Astrocyte (in vitro differentiated cells and primary cell): ENCODE data around the gene PCDHGC4. TPM values are rescaled to one million over a fixed set of nuclear protein-coding genes. Genes with fewer than 3 reads are reported as not detected.

Source experiments
- DNase-seq: peaks from one replicate; pipeline ENCODE4 v3.0.0-alpha.2; 2010; ENCODE audit warnings: low read depth
- FAIRE-seq: peaks from 2 replicates; lab custom pipeline; 2011; peaks lifted over from hg19 to GRCh38; lab: Jason Lieb, UNC
- H2AFZ ChIP-seq: 2 replicates; pipeline ENCODE4 v1.6.0; 2012; ENCODE audit warnings: low read depth, low read length, inconsistent platforms
- H3K27ac ChIP-seq: 2 replicates; pipeline ENCODE4 v1.5.1; 2011; ENCODE audit warnings: low read depth, low read length, inconsistent platforms
- H3K27me3 ChIP-seq: 2 replicates; pipeline ENCODE4 v1.6.0; 2011; ENCODE audit warnings: low read length, inconsistent platforms; ENCODE audit not compliant: insufficient read depth
- H3K36me3 ChIP-seq: 2 replicates; pipeline ENCODE4 v1.5.1; 2011; ENCODE audit warnings: low read length, inconsistent platforms; ENCODE audit not compliant: insufficient read depth
- H3K4me1 ChIP-seq: 2 replicates; pipeline ENCODE4 v1.5.1; 2011; ENCODE audit warnings: low read length, inconsistent platforms; ENCODE audit not compliant: insufficient read depth
- H3K4me2 ChIP-seq: 2 replicates; pipeline ENCODE4 v1.6.0; 2012; ENCODE audit warnings: low read length, inconsistent platforms
- H3K4me3 ChIP-seq: 2 replicates; pipeline ENCODE4 v1.5.1; 2011; ENCODE audit warnings: low read depth, mild to moderate bottlenecking, low read length, inconsistent platforms; ENCODE audit not compliant: insufficient read depth
- H3K79me2 ChIP-seq: 2 replicates; pipeline ENCODE4 v1.6.0; 2012; ENCODE audit warnings: mild to moderate bottlenecking, low read length, inconsistent platforms; ENCODE audit not compliant: insufficient read depth
- H3K9ac ChIP-seq: 2 replicates; pipeline ENCODE4 v1.6.0; 2012; ENCODE audit warnings: mild to moderate bottlenecking, low read length, inconsistent platforms
- H3K9me3 ChIP-seq: 2 replicates; pipeline ENCODE4 v1.5.1; 2012; ENCODE audit warnings: low read depth, mild to moderate bottlenecking, low read length, inconsistent platforms; ENCODE audit not compliant: insufficient read depth
- H4K20me1 ChIP-seq: 2 replicates; pipeline ENCODE4 v1.6.0; 2012; ENCODE audit warnings: low read length, inconsistent platforms; ENCODE audit not compliant: insufficient read depth
- H3K27ac Mint-ChIP-seq: one replicate; pipeline ENCODE4 v1.8.0; 2021; ENCODE audit warnings: mild to moderate bottlenecking, mixed read lengths; ENCODE audit not compliant: unreplicated experiment
- H3K27me3 Mint-ChIP-seq: one replicate; pipeline ENCODE4 v1.8.0; 2021; ENCODE audit warnings: low read depth, mixed read lengths; ENCODE audit not compliant: unreplicated experiment
- H3K36me3 Mint-ChIP-seq: one replicate; pipeline ENCODE4 v1.8.0; 2021; ENCODE audit warnings: low read depth, mixed read lengths; ENCODE audit not compliant: unreplicated experiment
- H3K4me1 Mint-ChIP-seq: one replicate; pipeline ENCODE4 v1.8.0; 2021; ENCODE audit warnings: low read depth, mixed read lengths; ENCODE audit not compliant: unreplicated experiment
- H3K4me3 Mint-ChIP-seq: one replicate; pipeline ENCODE4 v1.8.0; 2021; ENCODE audit warnings: mild to moderate bottlenecking, moderate library complexity, mixed read lengths; ENCODE audit not compliant: unreplicated experiment
- H3K9me3 Mint-ChIP-seq: one replicate; pipeline ENCODE4 v1.8.0; 2021; ENCODE audit warnings: mild to moderate bottlenecking, mixed read lengths; ENCODE audit not compliant: unreplicated experiment
- CTCF ChIP-seq: IDR thresholded peaks from 2 replicates; pipeline ENCODE4 v1.5.1; 2011; ENCODE audit warnings: low read depth, mild to moderate bottlenecking, inconsistent platforms, low read length, moderate library complexity; ENCODE audit not compliant: insufficient read depth
- EZH2 ChIP-seq: IDR thresholded peaks from 2 replicates; pipeline ENCODE4 v1.6.1; 2012; ENCODE audit warnings: mild to moderate bottlenecking, low read length, inconsistent platforms; ENCODE audit not compliant: insufficient read depth
- total RNA-seq: library from RNA; stranded (reverse); gene quantifications from 2 replicates; pipeline ENCODE4 v1.2.1, GENCODE V29; 2021

PCDHGC4 gene
- total RNA-seq, 1 donor from 2014 or later = 7.4 TPM

DNA sequence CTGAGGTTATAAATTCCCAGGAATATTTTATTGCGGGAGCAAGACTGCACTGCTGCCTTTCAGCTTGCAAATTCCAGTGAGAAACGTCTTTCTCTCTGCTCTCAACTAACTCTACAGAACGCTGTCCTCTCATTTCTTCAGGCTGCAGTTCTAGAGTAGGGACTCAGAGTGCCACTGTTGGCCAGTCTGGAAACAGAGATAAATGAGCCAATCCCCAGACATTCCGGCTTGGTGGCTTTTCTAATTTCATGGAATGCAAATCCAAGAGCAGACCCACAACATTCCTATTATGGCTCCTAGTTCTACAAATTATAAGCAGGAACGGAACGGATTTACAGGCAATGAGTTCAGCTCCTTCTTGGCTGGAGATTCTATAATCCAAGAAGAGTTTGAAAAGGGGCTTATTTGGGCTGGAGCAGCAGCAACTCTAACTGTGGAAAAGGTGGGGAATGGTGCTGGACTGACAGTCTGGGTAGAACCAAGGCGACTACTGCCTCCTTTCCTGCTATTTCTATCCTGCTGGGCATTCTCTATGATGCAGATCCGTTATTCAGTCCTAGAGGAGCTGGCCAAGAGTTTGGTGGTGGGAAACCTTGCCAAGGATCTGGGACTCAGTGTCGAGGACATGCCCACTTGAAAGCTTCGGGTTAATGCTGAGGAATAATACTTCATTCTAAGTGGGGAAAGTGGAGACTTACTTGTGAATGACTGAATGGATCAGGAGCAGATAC is 45.3 kb upstream of the PCDHGC4 start:
- Histone ChIP-seq H3K79me2 (peaks cover 13% of the 10 kb centered on the region), H4K20me1 (peaks cover 4% of the 10 kb centered on the region), H3K27me3 (no peaks in the 10 kb centered on the region), H3K9ac (no peak overlapping the region), H3K36me3 (no peaks in the 10 kb centered on the region), H2AFZ (no peak overlapping the region), H3K4me1 (no peaks in the 10 kb centered on the region), H3K27ac (no peak overlapping the region), H3K4me3 (no peak overlapping the region), H3K4me2 (no peak overlapping the region), H3K9me3 (peaks cover 8% of the 10 kb centered on the region)
- Mint-ChIP-seq H3K4me1 (peaks cover 5% of the 10 kb centered on the region), H3K4me3 (no peak overlapping the region), H3K27ac (no peak overlapping the region), H3K9me3 (no peaks in the 10 kb centered on the region), H3K27me3 (no peaks in the 10 kb centered on the region), H3K36me3 (peaks cover 21% of the 10 kb centered on the region)
- FAIRE-seq = no peak
- peak; percentile 38 for DNase-seq
- TF ChIP-seq CTCF (peak; percentile 11), EZH2 (no peak)

GRCh38 chr5:141440341-141440740 is 44.5 kb upstream of the PCDHGC4 start:
- no peaks in the 10 kb centered on the region for H3K4me1 ChIP-seq
- no peaks in the 10 kb centered on the region for H3K36me3 ChIP-seq
- no peak overlapping the region for H2AFZ ChIP-seq
- no peak overlapping the region for H3K27ac ChIP-seq
- Mint-ChIP-seq H3K36me3 (peaks cover 21% of the 10 kb centered on the region), H3K9me3 (no peaks in the 10 kb centered on the region), H3K27ac (no peak overlapping the region), H3K27me3 (no peaks in the 10 kb centered on the region), H3K4me3 (no peak overlapping the region), H3K4me1 (peaks cover 5% of the 10 kb centered on the region)
- no peak overlapping the region for H3K9ac ChIP-seq
- H3K27me3 ChIP-seq = no peaks in the 10 kb centered on the region
- FAIRE-seq (no peak), DNase-seq (no peak)
- no peak overlapping the region for H3K4me3 ChIP-seq
- H4K20me1 ChIP-seq = peaks cover 4% of the 10 kb centered on the region
- peaks cover 12% of the 10 kb centered on the region for H3K79me2 ChIP-seq
- H3K9me3 ChIP-seq = peaks cover 8% of the 10 kb centered on the region
- no peak overlapping the region for H3K4me2 ChIP-seq
- no peak for TF ChIP-seq CTCF

DNA sequence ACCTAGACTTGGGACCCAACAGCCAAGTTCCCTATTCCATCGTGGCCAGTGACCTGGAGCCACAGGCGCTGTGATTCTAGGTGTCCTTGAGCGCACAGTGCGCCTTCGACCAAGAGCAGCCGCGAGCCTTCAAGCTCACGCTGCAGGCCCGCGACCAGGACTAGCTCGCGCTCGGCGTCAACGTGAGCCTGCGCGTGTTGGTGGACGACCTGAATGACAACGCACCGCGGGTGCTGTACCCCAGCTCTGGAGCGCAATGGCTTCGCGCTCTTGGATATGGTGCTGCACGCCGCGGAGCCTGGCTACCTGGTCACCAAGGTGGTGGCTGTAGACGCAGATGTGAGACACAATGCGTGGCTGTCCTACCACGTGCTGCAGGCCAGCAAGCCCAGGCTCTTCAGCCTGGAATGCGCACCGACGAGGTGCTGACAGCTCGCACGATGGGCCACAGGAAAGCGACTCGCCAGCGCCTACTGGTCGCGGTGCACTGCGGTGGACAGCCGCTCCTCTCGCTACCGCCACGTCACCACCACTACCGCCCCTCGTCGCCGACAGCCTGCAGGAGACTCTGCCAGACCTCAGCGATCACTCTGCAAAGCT is 43.2 kb upstream of the PCDHGC4 start:
- no peak overlapping the region for H3K4me2 ChIP-seq
- no peak overlapping the region for H3K27ac Mint-ChIP-seq
- H3K4me1 Mint-ChIP-seq = peaks cover 5% of the 10 kb centered on the region
- H3K79me2 ChIP-seq = peaks cover 8% of the 10 kb centered on the region
- H4K20me1 ChIP-seq = peaks cover 4% of the 10 kb centered on the region
- no peak overlapping the region for H3K4me3 ChIP-seq
- no peaks in the 10 kb centered on the region for H3K9me3 Mint-ChIP-seq
- H2AFZ ChIP-seq = no peak overlapping the region
- no peak for DNase-seq
- no peaks in the 10 kb centered on the region for H3K27me3 Mint-ChIP-seq
- H3K36me3 Mint-ChIP-seq = peaks cover 25% of the 10 kb centered on the region
- no peak for FAIRE-seq
- H3K27ac ChIP-seq = no peak overlapping the region
- H3K4me1 ChIP-seq = no peaks in the 10 kb centered on the region
- H3K9me3 ChIP-seq = peaks cover 8% of the 10 kb centered on the region
- no peak overlapping the region for H3K9ac ChIP-seq
- no peak for TF ChIP-seq CTCF
- no peak for TF ChIP-seq EZH2
- no peaks in the 10 kb centered on the region for H3K36me3 ChIP-seq
- H3K4me3 Mint-ChIP-seq = no peak overlapping the region
- no peaks in the 10 kb centered on the region for H3K27me3 ChIP-seq
